ENCODE data around the gene MPPE1.
"Not testable (repeated sequence)": the region's sequence is repeated elsewhere in the genome, so short reads cannot be mapped to it uniquely, and the experiment has no call there.

The MPPE1 gene

GRCh38 chr18:11925800-11926481 is 17.8 kb upstream of the MPPE1 start:
- no peak for DNase-seq (ENCODE audit: low read depth, low spot score)

- no peak for DNase-seq (ENCODE audit: low read depth, low spot score)
Measured at GRCh38 chr18:11923450-11923849, 15.3 kb upstream of the MPPE1 start.

GRCh38 chr18:11919522-11919921 is 11.4 kb upstream of the MPPE1 start:
- not testable (repeated sequence) for DNase-seq (ENCODE audit: low read depth, low spot score)

- DNase-seq (ENCODE audit: low read depth, low spot score): not testable (repeated sequence)
Measured at GRCh38 chr18:11916880-11917279, 8.8 kb upstream of the MPPE1 start.

GRCh38 chr18:11909591-11910026 is 1.5 kb upstream of the MPPE1 start:
- no peak for DNase-seq (ENCODE audit: low read depth, low spot score)

- DNase-seq (ENCODE audit: low read depth, low spot score): no peak
Measured at GRCh38 chr18:11909061-11909455, 941 bp upstream of the MPPE1 start.

GRCh38 chr18:11906926-11907874 is 917 bp downstream of the MPPE1 start:
- no peak for DNase-seq (ENCODE audit: low read depth, low spot score)

GRCh38 chr18:11906176-11906575 is 1.9 kb downstream of the MPPE1 start:
- DNase-seq (ENCODE audit: low read depth, low spot score): no peak

GRCh38 chr18:11905613-11906012 is 2.5 kb downstream of the MPPE1 start:
- no peak for DNase-seq (ENCODE audit: low read depth, low spot score)

- DNase-seq (ENCODE audit: low read depth, low spot score): no peak
Measured at GRCh38 chr18:11902522-11903292, 5.4 kb downstream of the MPPE1 start.

GRCh38 chr18:11901826-11902438 is 6.2 kb downstream of the MPPE1 start:
- no peak for DNase-seq (ENCODE audit: low read depth, low spot score)

GRCh38 chr18:11899063-11899462 is 9.1 kb downstream of the MPPE1 start:
- no peak for DNase-seq (ENCODE audit: low read depth, low spot score)

- no peak for DNase-seq (ENCODE audit: low read depth, low spot score)
Measured at GRCh38 chr18:11897781-11898180, 10.3 kb downstream of the MPPE1 start.

GRCh38 chr18:11892438-11892837 is 15.7 kb downstream of the MPPE1 start:
- DNase-seq (ENCODE audit: low read depth, low spot score): not testable (repeated sequence)

- DNase-seq (ENCODE audit: low read depth, low spot score): no peak
Measured at GRCh38 chr18:11891737-11892136, 16.4 kb downstream of the MPPE1 start.

GRCh38 chr18:11889284-11889683 is 18.8 kb downstream of the MPPE1 start:
- no peak for DNase-seq (ENCODE audit: low read depth, low spot score)

- no peak for DNase-seq (ENCODE audit: low read depth, low spot score)
Measured at GRCh38 chr18:11888726-11889125, 19.4 kb downstream of the MPPE1 start.

GRCh38 chr18:11887328-11888128 is 20.6 kb downstream of the MPPE1 start:
- no peak for DNase-seq (ENCODE audit: low read depth, low spot score)

- DNase-seq (ENCODE audit: low read depth, low spot score): no peak
Measured at GRCh38 chr18:11886577-11887110, 21.5 kb downstream of the MPPE1 start.

- DNase-seq (ENCODE audit: low read depth, low spot score): no peak
Measured at GRCh38 chr18:11885278-11885947, 22.7 kb downstream of the MPPE1 start.

All from smooth muscle cell of the brain vasculature (primary cell).